Fibroblast of mammary gland (primary cell): ENCODE results near the gene IL15RA.

ENCODE experiments used
- DNase-seq: peaks from one replicate; pipeline ENCODE4 v3.0.0-alpha.2; 2010; ENCODE audit warnings: low read depth
- H3K4me3 ChIP-seq: 2 replicates; pipeline ENCODE4 v1.5.1; 2011; ENCODE audit warnings: low read depth, mild to moderate bottlenecking, low read length, moderate library complexity; ENCODE audit not compliant: control insufficient read depth
- TF ChIP-seq, protein P1 (sequence below): conservative IDR thresholded peaks from 2 replicates; pipeline ENCODE4 v1.5.1; 2011; ENCODE audit warnings: low read depth, low read length, inconsistent platforms; ENCODE audit not compliant: control insufficient read depth, insufficient read depth

Gene IL15RA

DNA sequence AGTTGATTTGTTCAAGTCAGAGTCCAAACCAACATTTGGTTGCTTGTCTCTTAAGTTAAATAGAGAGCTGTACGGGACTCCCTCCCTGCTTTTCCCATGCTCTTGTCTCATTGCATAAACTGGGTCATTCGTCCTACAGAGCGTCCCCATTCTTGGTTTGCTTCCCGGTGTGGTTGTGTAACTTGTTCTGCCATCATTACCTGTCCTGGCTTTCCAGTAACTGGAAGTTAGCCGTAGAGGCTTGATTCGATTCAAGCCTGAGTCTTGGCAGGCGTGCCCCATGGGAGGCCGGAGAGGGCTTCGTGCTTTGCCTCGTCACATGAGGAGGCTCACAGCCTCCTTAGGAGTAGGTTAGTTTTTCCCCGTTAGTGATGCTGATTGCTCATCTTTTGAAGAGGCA, 47.1 kb downstream of the IL15RA start:
- no peak overlapping the region for H3K4me3 ChIP-seq
- TF ChIP-seq, protein P1, sequence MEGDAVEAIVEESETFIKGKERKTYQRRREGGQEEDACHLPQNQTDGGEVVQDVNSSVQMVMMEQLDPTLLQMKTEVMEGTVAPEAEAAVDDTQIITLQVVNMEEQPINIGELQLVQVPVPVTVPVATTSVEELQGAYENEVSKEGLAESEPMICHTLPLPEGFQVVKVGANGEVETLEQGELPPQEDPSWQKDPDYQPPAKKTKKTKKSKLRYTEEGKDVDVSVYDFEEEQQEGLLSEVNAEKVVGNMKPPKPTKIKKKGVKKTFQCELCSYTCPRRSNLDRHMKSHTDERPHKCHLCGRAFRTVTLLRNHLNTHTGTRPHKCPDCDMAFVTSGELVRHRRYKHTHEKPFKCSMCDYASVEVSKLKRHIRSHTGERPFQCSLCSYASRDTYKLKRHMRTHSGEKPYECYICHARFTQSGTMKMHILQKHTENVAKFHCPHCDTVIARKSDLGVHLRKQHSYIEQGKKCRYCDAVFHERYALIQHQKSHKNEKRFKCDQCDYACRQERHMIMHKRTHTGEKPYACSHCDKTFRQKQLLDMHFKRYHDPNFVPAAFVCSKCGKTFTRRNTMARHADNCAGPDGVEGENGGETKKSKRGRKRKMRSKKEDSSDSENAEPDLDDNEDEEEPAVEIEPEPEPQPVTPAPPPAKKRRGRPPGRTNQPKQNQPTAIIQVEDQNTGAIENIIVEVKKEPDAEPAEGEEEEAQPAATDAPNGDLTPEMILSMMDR = no peak
- DNase-seq = no peak

DNA sequence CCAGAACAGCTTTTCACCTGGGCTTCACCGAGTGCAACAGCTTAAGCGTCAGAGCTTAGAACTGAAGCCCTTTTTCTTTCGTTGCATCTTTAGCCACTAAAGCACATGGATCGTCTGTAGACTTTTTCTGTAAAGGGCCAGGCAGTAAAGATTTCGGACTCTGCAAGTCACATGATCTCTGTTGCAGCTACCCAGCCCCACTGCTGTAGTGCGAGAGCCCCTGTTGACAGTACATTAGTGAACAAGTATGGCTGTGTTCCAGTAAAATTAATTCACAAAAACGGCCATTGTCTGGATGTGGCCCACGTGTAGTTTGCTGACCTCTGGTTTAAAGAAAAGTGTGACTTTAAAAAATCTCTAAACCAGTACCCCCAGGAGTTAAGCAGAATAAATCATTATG, 47.9 kb downstream of the IL15RA start:
- DNase-seq = no peak
- H3K4me3 ChIP-seq = no peak overlapping the region
- TF ChIP-seq, protein P1 = no peak

DNA sequence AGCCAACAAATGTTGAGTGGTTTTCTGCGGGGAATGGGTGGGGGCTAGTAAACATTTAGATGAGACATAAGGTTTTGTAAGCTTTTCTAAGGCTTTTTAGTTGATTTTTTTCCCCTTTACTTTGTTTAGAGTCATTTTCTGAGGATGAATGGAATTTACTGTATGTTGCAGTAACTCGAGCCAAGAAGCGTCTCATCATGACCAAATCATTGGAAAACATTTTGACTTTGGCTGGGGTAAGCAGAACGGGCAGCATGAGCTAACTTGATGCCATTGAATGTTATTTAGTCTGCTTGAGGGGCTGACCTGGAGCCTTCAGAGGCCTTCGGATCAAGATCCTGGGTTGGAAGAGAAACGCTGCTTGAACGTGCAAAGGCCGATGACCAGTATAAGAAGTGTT, 50.0 kb downstream of the IL15RA start:
- TF ChIP-seq, protein P1 = no peak
- H3K4me3 ChIP-seq = no peak overlapping the region
- DNase-seq = peak; percentile 77

- no peak overlapping the region for H3K4me3 ChIP-seq
- no peak for DNase-seq
- TF ChIP-seq, protein P1 = no peak
Observed at GRCh38 chr10:5924889-5925288, 52.5 kb downstream of the IL15RA start.

DNA sequence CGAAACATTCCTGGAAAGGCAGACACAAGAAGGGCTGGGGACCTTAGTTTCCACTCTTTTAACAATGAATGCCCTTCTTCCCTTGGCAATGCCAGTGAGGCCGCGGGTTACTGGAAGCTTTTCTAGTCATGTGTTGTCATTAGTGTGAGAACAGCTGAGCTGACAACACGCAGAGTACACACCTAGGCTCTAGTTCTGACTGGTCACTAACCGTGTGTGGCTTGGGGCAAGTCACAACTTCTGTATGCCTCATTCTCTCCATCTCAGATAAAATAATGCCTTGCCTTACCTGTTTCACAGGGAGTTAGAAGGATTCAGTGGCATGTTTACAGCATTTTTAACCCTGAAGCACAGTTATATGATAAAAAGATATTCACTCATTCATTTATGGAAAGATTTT, 55.6 kb downstream of the IL15RA start:
- H3K4me3 ChIP-seq = no peak overlapping the region
- DNase-seq = no peak
- TF ChIP-seq, protein P1 = no peak

GRCh38 chr10:5919568-5919967, 57.8 kb downstream of the IL15RA start:
- DNase-seq = no peak
- no peak overlapping the region for H3K4me3 ChIP-seq
- TF ChIP-seq, protein P1 = no peak

GRCh38 chr10:5918763-5919162, 58.6 kb downstream of the IL15RA start:
- H3K4me3 ChIP-seq = no peak overlapping the region
- TF ChIP-seq, protein P1 = no peak
- no peak for DNase-seq
